Measurements from ENCODE around the gene FAM83E.

Gene FAM83E

GRCh38 chr19:48627865-48628314 is 13.0 kb upstream of the FAM83E start:
- DNase-seq = no peak

- DNase-seq = no peak
Measured at GRCh38 chr19:48627201-48627864, 12.5 kb upstream of the FAM83E start.

GRCh38 chr19:48625891-48626327 is 11.0 kb upstream of the FAM83E start:
- DNase-seq = no peak

- DNase-seq = no peak
Measured at GRCh38 chr19:48624791-48625723, 10.2 kb upstream of the FAM83E start.

- no peak for DNase-seq
Measured at GRCh38 chr19:48624067-48624594, 9.3 kb upstream of the FAM83E start.

- no peak for DNase-seq
Measured at GRCh38 chr19:48623556-48624066, 8.7 kb upstream of the FAM83E start.

GRCh38 chr19:48619692-48620585 is 5.1 kb upstream of the FAM83E start:
- no peak for DNase-seq

- peak; percentile 99 for DNase-seq
Measured at GRCh38 chr19:48618916-48619691, 4.2 kb upstream of the FAM83E start, which contains the start of the genes RPL18 and SPHK2. Gene RPL18, minus strand, starts transcription at chr19:48619178. Its CDS starts 35 bp downstream, at chr19:48619143. Gene SPHK2, plus strand, starts transcription at chr19:48619506. Its CDS starts 1,009 bp downstream, at chr19:48620515.

- DNase-seq = no peak
Measured at GRCh38 chr19:48618278-48618915, 3.5 kb upstream of the FAM83E start.

GRCh38 chr19:48617146-48617937 is 2.5 kb upstream of the FAM83E start:
- DNase-seq = no peak

GRCh38 chr19:48616491-48617056 is 1.7 kb upstream of the FAM83E start:
- no peak for DNase-seq

GRCh38 chr19:48616041-48616436 is 1.2 kb upstream of the FAM83E start:
- no peak for DNase-seq

GRCh38 chr19:48615231-48616040 is 560 bp upstream of the FAM83E start:
- DNase-seq = no peak

GRCh38 chr19:48613852-48614435 is 932 bp downstream of the FAM83E start:
- no peak for DNase-seq

- DNase-seq = no peak
Measured at GRCh38 chr19:48613024-48613851, 1.6 kb downstream of the FAM83E start.

- DNase-seq = no peak
Measured at GRCh38 chr19:48611872-48612271, 3.0 kb downstream of the FAM83E start.

GRCh38 chr19:48609571-48610108 is 5.2 kb downstream of the FAM83E start:
- no peak for DNase-seq
